HG02571 (cell line): Measurements from ENCODE around the gene NSL1.
"Not testable (repeated sequence)": the region's sequence is repeated elsewhere in the genome, so short reads cannot be mapped to it uniquely, and the experiment has no call there.

ENCODE experiments used
- ATAC-seq: cut with Tn5 transposase; IDR thresholded peaks from one replicate; pipeline ENCODE4 v1.9.1; 2021; ENCODE audit warnings: mild to moderate bottlenecking, moderate library complexity; ENCODE audit not compliant: unreplicated experiment

The NSL1 gene

DNA sequence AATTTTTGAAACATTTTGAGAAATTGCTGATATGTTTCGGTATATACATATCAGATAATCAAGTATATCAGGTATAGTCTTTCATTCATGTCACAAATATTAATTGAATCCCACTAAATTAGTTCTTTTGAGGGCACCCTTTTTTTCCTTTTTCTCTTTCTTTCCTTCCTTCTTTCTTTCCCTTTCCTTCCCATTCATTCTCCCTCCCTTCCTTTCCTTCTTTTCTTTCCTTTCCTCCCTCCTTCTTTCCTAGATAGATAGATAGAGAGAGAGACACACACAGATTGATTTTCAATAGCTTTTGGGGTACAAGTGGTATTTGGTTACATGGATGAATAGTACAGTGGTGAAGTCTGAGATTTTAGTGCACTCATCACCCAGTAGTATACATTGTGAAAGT is 5.7 kb downstream of the NSL1 start:
- no peak for ATAC-seq

DNA sequence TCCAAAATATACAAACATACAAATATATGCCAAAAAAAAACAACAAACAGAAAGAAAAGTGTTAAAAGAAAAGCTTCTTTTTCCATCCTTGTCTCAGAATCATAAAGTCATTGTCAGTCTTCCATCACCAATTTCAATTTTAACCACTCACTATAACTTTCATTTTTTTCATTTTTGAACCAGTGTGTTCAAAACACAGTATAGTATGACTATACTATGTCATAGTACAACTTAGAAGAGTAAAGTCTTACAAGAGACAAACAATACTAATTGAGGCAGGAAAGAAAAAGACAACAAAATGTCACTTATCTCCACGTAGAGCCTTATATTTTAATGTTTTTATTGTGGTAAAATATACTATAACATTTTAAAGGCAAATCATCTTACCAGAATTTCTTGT is 7.6 kb downstream of the NSL1 start:
- no peak for ATAC-seq

DNA sequence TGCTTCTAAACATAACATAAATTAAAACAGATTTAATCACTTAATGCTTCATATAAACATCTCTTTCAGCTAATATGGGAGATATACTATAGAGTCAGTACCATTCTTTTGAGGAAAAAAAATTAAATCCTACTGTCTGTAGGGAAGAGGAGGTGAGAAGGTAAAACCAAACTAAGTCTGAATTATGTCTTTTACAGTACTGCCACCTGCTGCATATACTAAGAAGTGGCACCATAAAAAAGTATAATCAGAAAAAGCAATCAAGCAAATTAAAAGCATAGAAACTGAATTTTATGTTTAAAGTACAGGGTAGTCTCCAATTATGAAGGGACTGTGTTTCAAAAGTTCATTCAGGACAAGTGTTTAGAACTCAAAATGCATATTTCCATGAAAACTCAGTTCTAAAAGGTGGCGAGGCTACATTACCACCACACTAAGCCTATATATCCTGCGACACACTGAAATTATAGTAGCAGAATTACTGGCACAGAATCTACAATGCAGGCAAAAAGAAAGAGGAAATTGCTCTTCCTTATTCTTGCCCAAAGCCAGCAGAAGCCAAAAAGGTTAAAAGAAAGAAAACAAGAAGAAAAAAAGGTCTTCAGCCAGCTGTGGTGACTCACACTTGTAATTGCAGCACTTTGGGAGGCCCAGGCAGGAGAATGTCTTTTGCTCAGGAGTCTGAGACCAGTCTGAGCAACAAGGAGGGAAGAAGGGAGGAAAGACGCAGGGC is 9.0 kb downstream of the NSL1 start:
- ATAC-seq = no peak

DNA sequence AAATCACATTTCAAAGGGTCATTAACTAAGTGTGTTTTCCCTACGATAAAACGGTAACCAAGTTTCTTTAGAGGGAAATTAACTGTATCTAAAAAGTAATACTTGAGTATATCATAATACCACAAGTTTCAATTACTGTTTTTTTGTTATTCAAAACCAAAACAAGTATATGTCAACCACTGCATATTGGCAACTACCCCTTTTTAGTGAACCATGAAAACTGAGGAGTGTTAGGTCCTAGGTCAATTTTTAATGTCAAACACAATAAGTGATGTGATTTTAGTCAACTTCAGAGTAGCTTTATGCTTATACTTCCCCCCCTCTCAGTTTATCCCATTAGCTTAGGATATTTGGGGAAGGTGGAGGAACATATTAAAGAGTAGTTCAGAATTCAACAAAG is 10.4 kb downstream of the NSL1 start:
- no peak for ATAC-seq

DNA sequence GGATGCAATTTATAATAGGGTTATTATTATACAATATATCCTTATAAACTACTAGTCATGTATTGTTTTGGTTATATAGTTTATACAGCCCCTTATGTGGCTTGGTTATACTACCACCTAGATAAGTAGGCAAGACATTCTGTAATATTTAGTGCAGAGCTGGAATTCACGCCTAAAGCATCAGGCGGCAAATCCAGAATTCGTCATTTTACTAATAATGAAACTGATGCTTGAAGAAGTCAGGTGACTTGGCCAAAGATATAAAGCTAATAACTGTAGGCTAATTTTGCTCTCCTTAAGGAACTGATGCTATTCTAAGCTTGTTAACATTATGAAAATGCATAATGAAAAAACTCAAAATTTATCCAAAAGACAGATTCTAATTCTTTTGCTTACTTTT is 10.8 kb downstream of the NSL1 start:
- ATAC-seq = no peak

DNA sequence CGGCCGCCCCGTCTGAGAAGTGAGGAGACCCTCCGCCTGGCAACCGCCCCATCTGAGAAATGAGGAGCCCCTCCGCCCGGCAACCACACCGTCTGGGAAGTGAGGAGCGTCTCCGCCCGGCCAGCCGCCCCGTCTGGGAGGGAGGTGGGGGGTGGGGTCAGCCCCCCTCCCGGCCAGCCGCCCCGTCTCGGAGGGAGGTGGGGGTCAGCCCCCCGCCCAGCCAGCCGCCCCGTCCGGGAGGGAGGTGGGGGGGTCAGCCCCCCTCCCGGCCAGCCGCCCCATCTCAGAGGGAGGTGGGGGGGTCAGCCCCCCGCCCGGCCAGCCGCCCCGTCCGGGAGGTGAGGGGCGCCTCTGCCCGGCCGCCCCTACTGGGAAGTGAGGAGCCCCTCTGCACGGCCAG is 12.5 kb downstream of the NSL1 start:
- not testable (repeated sequence) for ATAC-seq

DNA sequence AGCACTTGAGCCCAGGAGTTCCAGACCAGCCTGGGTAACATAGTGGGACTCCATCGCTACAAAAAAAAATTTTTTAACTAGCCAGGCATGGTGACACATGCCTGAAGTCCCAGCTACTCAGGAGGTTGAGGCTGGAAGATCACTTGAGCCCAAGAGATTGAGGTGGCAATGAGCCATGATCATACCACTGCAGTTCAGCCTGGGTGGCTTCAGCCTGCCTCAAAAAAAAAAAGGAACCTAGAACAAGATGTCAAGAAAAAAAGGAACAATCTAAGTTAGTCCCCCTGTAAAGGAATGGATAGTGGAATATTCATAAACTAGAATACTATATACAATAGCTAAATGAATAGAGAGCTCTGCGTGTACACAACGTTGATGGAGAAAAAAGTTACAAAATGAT is 14.4 kb downstream of the NSL1 start:
- ATAC-seq = no peak

DNA sequence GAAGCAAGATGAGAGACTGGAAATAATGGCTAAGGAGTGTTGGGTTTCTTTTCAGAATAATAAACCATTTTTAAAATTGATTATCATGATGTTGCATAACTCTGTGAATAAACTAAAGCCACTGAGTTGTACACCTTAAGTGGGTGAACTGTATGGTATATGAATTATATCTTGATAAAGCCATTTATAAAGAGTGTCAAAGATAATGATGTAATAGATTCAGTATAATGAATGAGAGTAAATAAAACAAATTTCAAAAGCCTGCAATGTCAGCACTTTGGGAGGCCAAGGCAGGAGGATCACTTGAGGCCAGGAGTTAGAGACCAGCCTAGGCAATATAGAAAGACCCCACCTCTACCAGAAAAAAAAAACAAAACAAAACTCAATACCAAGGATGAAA is 16.3 kb downstream of the NSL1 start:
- no peak for ATAC-seq

DNA sequence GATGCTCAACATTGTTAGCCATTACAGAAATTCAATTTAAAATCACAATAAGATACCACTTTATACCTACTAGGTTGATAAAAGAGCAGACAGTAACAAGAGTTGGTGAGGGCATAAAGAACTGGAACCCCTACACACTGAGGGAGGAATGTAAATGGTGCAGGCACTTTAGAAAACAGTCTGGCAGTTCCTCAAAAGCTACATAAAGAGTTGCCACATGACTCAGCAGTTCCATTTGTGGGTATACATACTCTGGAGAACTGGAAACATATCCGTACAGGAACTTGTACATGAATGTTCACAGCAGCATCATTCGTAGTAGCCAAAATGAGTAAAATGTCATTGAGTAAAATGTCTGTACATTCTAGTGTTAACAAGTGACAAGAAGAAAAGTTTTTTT is 17.0 kb downstream of the NSL1 start:
- ATAC-seq = no peak

DNA sequence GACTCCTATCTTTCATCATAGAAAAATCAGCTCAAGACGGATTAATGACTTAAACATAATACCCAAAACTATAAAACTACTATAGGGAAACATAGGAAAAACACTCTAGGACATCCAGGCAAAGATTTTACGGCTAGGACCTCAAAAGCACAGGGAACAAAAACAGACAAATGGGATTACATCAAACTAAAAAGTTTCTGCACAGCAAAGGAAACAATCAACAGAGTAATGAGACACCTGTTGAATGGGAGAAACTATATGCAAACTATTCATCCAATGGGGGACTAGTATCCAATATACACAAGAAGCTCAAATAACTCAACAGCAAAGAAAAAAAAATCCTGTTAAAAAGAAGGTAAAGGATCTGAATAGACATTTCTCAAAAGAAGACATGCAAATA is 18.6 kb downstream of the NSL1 start:
- ATAC-seq = no peak

DNA sequence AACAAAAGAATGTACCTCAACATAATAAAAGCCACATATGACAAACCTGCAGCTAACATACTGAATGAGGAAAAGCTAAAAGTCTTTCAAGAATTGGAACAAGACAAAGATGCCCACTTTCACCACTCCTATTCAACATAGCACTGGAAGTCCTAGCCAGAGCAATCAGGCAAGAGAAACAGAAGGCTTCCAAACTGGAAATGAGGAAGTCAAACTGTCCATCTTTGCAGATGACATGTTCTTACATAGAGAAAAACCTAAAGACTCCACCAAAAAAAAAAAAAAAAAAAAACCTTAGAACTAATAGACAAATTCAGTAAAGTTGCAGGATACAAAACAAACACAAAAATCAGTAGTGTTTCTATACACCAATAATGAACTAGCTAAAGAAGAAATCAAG is 20.2 kb downstream of the NSL1 start:
- ATAC-seq = no peak

DNA sequence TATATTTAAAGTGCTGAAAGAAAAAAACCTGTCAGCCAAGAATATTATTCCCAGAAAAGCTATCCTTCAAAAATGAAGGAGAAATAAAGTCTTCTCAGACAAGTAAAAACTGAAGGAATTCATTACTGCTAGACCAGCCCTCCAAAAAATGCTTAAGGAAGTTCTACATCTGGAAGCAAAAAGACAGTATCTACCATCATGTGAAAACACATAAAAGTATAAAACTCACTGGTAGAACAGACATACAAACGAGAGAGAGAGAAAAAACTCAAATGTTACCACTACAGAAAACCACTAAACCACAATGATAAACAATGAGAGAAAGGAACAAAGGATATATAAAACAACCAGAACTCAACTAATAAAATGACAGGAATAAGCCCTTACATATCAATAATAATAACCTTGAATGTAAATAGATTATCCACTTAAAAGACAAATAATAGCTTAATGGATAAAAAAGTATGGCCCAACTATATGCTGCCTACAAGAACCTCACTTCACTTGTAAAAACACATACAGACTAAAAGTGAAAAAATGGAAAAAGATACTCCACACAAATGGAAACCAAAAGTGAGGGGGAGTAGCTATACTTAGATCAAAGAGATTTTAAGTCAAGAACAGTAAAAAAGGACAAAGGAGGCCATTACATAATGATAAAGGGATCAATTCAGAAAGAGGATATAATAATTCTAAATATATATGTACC is 22.0 kb downstream of the NSL1 start:
- ATAC-seq = no peak

DNA sequence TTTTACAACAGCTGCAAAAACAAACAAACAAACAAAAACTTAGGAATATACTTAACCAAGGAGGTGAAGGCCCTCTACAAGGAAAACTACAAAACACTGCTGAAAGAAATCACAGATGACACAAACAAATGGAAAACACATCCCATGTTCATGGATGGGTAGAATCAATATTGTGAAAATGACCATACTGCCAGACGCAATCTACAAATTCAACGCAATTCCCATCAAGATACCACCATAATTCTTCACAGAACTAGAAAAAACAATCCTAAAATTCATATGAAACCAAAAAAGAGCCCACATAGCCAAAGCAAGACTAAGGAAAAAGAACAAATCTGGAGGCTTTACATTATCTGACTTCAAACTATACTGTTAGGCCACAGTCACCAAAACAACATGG is 24.8 kb downstream of the NSL1 start:
- not testable (repeated sequence) for ATAC-seq

DNA sequence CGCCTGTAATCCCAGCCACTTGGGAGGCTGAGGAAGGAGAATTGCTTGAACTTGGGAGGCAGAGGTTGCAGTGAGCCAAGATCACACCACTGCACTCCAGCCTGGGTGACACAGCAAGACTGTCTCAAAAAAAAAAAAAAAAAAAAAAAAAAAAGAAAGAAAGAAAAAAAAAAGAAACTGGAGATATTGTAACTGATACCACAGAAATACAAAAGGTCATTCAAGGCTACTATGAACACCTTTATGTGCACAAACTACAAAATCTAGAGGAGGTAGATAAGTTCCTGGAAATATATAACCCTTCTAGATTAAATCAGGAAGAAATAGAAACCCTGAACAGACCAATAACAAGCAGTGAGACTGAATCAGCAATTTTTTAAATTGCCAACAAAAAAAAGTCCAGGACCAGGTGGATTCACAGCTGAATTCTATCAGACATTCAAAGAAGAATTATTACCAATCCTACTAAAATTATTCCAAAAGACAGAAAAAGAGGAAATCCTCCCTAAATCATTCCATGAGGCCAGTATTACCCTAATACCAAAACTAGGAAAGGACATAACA is 26.8 kb downstream of the NSL1 start:
- ATAC-seq = not testable (repeated sequence)

DNA sequence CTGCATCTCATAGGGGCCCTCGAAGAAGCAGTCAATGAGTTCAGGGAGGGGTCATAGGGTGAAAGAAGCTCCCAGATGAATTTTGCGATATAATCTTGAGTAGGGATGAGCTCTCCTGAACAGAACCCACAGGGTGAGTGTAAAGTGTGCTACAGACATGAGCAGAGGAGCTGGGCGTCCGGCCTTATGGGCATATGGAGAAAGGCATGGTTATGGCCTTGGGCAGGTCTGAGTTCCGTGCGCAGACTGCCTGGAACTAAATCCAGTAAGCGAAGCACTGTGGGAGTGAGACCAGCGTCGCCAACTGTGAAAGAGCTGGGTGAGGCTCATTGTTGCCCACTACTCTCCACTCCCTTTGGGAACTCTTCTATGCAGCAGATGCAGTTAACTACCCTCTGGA is 28.7 kb downstream of the NSL1 start:
- ATAC-seq = no peak

DNA sequence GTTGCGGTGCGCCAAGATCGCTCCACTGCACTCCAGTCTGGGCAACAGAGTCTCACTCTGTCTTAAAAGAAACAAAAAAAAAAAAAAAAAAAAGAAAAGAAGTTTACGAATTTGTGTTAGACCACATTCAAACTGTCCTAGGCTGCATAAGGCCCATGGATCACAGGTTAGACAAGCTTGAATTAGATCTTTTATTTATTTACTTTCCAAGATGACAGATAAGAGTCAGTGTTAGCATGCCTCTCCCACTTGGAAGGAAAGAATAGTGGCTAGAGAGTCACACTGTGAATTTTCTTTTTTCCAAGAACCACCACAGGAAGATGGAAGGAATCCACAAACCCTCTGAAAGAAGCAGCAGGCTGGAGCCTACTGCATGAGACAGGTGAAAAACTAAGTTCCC is 29.3 kb downstream of the NSL1 start:
- no peak for ATAC-seq

DNA sequence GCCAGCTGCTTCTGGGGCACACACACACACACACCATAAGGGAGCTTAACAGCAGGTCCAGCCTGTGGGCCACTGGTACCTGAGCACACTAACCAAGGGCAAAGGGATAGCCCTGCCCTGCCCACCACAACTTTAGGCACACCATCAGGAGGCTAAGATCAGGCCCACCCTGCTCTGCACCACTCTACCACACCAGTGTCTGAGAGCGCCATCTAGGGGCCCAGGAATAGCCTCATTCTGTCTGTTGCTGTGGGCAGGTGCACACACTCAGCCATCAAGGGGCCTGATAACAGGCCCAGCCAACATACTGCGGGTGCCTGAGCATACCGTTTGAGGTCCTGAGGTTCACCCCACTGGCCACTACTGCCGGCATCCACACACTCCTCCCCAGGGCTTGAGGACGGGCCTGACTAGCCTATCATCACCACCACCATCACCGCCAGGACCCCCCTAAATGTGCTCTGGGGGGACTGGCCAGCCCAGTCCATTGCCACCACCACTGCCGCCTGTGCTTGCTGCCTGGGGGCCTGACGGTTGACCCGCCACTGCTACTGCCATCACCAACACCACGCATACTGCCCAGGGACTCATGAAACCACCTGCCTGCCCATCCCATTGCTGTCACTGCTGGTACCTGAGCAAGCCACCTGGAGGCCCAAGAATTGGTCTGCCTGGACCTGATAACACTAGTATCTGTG is 31.3 kb downstream of the NSL1 start:
- ATAC-seq = no peak

DNA sequence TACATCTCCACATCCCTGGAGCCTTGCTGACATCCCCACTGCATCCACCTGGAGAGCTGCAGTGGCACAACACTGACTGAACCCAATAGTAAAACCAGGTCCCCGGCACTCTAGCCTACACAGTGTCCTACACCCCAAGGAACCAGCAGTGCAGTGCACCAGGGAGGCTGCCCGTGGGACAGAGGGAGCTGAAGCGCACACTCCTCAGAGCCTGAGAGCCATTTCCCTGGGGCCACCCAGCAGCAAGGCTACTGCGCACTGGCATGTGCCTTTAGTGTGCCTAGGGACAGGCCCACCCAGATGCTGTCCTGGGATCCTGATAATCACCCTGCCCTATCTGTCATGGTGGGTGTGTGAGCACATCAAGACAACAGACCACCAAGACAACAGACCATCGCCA is 31.9 kb downstream of the NSL1 start:
- ATAC-seq = no peak

DNA sequence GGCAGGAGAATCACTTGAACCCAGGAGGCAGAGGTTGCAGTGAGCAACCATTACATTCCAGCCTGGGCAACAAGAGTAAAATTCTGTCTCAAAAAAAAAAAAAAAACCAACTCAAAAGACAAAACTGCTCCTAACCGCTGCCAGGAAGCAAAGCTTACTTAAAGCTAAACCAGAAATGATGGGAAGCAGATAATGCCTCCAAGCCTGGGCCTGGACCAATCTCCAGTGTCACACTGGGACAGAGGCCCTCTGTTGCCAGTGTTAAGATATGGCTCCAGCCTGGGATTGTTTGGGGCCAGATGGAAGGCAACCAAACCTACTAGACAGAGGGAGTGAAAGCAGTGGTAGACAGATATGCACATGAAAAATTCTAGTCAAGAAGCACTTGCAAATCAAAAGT is 36.9 kb downstream of the NSL1 start:
- ATAC-seq = no peak

DNA sequence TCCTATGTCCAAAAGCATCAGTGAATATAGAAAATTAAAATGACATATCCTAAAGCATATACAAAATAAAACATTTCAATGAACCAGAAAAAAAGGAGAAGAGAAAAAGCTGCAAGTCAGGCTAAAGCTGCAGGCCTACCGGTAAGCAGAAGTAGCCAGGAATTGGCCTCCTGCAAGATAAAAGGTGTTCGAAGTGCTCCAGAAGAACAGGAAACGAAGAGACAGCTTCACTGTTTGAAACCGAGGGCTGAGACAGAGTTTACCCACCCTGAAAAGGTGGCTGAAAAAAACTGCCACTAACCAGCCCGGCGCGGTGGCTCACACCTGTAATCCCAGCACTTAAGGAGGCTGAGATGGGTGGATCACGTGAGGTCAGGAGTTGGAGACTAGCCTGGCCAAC is 37.4 kb downstream of the NSL1 start:
- ATAC-seq = no peak

DNA sequence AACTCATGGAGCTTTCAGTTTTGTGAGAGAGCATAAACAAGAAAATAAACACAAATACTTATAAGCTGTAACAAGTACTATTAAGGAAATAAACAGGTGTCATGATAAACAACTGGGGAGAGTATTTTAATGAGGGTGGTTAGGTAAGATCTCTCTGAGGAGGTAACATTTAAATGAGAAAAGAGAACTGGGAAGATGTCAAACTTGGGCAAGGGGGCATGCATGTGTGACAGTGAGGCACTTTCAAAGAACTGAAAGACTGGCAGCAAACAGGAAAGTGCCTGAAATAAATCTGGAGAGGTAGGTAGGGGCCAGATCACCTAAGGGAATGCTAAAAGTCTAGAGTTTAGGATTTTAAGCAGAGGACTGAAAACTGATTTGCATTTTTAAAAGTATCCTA is 37.8 kb downstream of the NSL1 start:
- no peak for ATAC-seq

DNA sequence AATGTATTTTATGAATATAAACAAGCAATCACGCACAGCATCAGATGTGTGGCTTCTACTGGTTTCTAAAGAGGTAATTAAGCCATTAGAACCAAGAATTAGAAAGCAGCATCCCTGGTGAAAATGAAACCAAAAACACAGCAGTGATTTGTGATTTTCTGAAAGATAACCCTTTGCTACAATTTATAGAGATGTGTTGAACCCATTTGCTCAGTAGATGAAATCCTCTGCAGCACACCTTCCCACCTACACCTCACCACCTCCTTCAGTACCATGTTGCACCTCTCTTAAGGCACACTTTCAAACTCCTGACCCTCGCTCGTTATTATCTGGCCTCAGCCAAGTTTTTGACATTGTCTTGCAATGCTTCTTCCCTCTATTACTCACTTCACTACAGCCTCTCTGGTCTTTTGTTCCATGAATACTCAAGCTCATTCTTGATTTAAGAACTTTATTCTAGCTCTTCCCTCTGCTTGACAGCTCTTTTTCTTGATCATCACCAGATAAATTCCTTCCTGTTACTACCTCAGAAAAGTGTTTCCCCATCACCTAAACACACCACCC is 38.6 kb downstream of the NSL1 start:
- ATAC-seq = no peak
